Epithelial cell of proximal tubule (primary cell): Measurements from ENCODE around the gene FAM53A. TPM values are rescaled to one million over a fixed set of nuclear protein-coding genes. Genes with fewer than 3 reads are reported as not detected.

ENCODE experiments used
- DNase-seq: peaks from one replicate; pipeline ENCODE4 v3.0.0-alpha.2; 2011; ENCODE audit warnings: low read depth
- H3K4me3 ChIP-seq: 2 replicates; pipeline ENCODE4 v1.5.1; 2011; ENCODE audit warnings: low read depth, mild to moderate bottlenecking, low read length
- CTCF ChIP-seq: conservative IDR thresholded peaks from 2 replicates; pipeline ENCODE4 v1.5.1; 2012; ENCODE audit warnings: low read depth, mild to moderate bottlenecking, low read length
- total RNA-seq: library from RNA; depleted of rRNA; stranded (reverse); fragments of >200 nt; gene quantifications from 2 replicates; pipeline ENCODE4 v1.2.3, GENCODE V29; 2015

The FAM53A gene
- total RNA-seq, 1 donor from 2014 or later = 2.5 TPM

- no peak for TF ChIP-seq CTCF
- H3K4me3 ChIP-seq = no peak overlapping the region
- no peak for DNase-seq
Observed at GRCh38 chr4:1663549-1663948, 20.6 kb downstream of the FAM53A start.

- TF ChIP-seq CTCF = no peak
- H3K4me3 ChIP-seq = no peak overlapping the region
- no peak for DNase-seq
Observed at GRCh38 chr4:1661695-1662094, 22.4 kb downstream of the FAM53A start.

GRCh38 chr4:1660948-1661677 lies 23.0 kb downstream of the FAM53A start:
- TF ChIP-seq CTCF = no peak
- DNase-seq = no peak
- H3K4me3 ChIP-seq = no peak overlapping the region

- no peak overlapping the region for H3K4me3 ChIP-seq
- DNase-seq = no peak
- no peak for TF ChIP-seq CTCF
Observed at GRCh38 chr4:1659104-1660043, 24.7 kb downstream of the FAM53A start.

GRCh38 chr4:1658581-1658980 lies 25.5 kb downstream of the FAM53A start:
- H3K4me3 ChIP-seq = no peak overlapping the region
- no peak for TF ChIP-seq CTCF
- DNase-seq = no peak

- H3K4me3 ChIP-seq = no peak overlapping the region
- DNase-seq = no peak
- no peak for TF ChIP-seq CTCF
Observed at GRCh38 chr4:1658146-1658545, 26.0 kb downstream of the FAM53A start.
